Common myeloid progenitor, CD34-positive (primary cell): ENCODE results near the gene KCTD20. TPM values are rescaled to one million over a fixed set of nuclear protein-coding genes. Genes with fewer than 3 reads are reported as not detected.
"Not testable (repeated sequence)": the region's sequence is repeated elsewhere in the genome, so short reads cannot be mapped to it uniquely, and the experiment has no call there.

Experiments
- CTCF ChIA-PET: fragments of 350-600 bp; sonication (Branson Sonifier 250); formaldehyde crosslinking; loops from one replicate; lab custom pipeline; 2021; ENCODE audit warnings: antibody characterized with exemption; lab: Charles Lee
- POLR2A ChIA-PET: fragments of 350-600 bp; sonication (Branson Sonifier 250); formaldehyde crosslinking; loops from one replicate; lab custom pipeline; 2021; ENCODE audit warnings: antibody characterized with exemption; lab: Charles Lee
- DNase-seq, 3 donors: peaks; one replicate each; pipeline versions ENCODE4 v3.0.0 to v3.0.0-alpha.2; 2013
- H3K27ac ChIP-seq, 2 experiments: 1 replicate in 1 of 2; 2 replicates in 1 of 2; pipeline ENCODE4 v1.7.0; 2013; ENCODE audit warnings: inconsistent platforms in 2 of 2, low read length in 2 of 2, mild to moderate bottlenecking in 2 of 2, low read depth in 1 of 2, moderate library complexity in 1 of 2; ENCODE audit not compliant: severe bottlenecking in 2 of 2, insufficient read depth in 1 of 2, poor library complexity in 1 of 2
- H3K27me3 ChIP-seq, 5 experiments: replicated peaks in 2 of 5; 1 replicate in 3 of 5; 2 replicates in 2 of 5; pipeline versions ENCODE4 v1.6.1 to v1.7.0; 2013; ENCODE audit warnings: low read length in 4 of 5, mild to moderate bottlenecking in 2 of 5, moderate library complexity in 2 of 5, inconsistent platforms in 1 of 5; ENCODE audit not compliant: insufficient read depth in 5 of 5, control insufficient read depth in 4 of 5
- H3K36me3 ChIP-seq, 4 experiments: 1 replicate in 2 of 4; 2 replicates in 2 of 4; pipeline versions ENCODE4 v1.6.1 to v1.7.0; 2013; ENCODE audit warnings: low read length in 3 of 4, control low read depth in 1 of 4, mild to moderate bottlenecking in 1 of 4; ENCODE audit not compliant: control insufficient read depth in 4 of 4, insufficient read depth in 4 of 4
- H3K4me1 ChIP-seq, 4 experiments: 1 replicate in 3 of 4; 2 replicates in 1 of 4; pipeline versions ENCODE4 v1.6.1 to v1.7.1; 2013; ENCODE audit warnings: low read length in 3 of 4, mild to moderate bottlenecking in 3 of 4, control low read depth in 1 of 4, inconsistent platforms in 1 of 4, moderate library complexity in 1 of 4; ENCODE audit not compliant: control insufficient read depth in 4 of 4, insufficient read depth in 4 of 4; ENCODE audit errors: control extremely low read depth in 1 of 4
- H3K4me3 ChIP-seq, 7 experiments: 1 replicate in 4 of 7; 2 replicates in 3 of 7; pipeline versions ENCODE4 v1.5.1 to v1.7.0; 2013; ENCODE audit warnings: mild to moderate bottlenecking in 7 of 7, low read length in 6 of 7, moderate library complexity in 6 of 7, inconsistent platforms in 2 of 7, low read depth in 2 of 7, control low read depth in 1 of 7; ENCODE audit not compliant: insufficient read depth in 4 of 7, control insufficient read depth in 1 of 7; ENCODE audit errors: extremely low read depth in 1 of 7
- H3K9me3 ChIP-seq, 5 experiments: 1 replicate in 4 of 5; 2 replicates in 1 of 5; pipeline versions ENCODE4 v1.6.1 to v1.7.1; 2013; ENCODE audit warnings: low read length in 4 of 5, mild to moderate bottlenecking in 2 of 5, inconsistent platforms in 1 of 5, low read depth in 1 of 5, moderate library complexity in 1 of 5; ENCODE audit not compliant: control insufficient read depth in 4 of 5, insufficient read depth in 2 of 5; ENCODE audit errors: control extremely low read depth in 1 of 5
- WGBS: methylation state at CpG from one replicate; pipeline ENCODE4 v1.1.5; 2013; ENCODE audit not compliant: insufficient coverage; 5-methylcytosine and 5-hydroxymethylcytosine counted together
- polyA plus RNA-seq: library from polyadenylated mRNA; unstranded; fragments of 120-200 nt; gene quantifications from one replicate; pipeline ENCODE4 v1.2.1, GENCODE V29; 2013

KCTD20 gene
- polyA plus RNA-seq, result 57.3 TPM

DNA sequence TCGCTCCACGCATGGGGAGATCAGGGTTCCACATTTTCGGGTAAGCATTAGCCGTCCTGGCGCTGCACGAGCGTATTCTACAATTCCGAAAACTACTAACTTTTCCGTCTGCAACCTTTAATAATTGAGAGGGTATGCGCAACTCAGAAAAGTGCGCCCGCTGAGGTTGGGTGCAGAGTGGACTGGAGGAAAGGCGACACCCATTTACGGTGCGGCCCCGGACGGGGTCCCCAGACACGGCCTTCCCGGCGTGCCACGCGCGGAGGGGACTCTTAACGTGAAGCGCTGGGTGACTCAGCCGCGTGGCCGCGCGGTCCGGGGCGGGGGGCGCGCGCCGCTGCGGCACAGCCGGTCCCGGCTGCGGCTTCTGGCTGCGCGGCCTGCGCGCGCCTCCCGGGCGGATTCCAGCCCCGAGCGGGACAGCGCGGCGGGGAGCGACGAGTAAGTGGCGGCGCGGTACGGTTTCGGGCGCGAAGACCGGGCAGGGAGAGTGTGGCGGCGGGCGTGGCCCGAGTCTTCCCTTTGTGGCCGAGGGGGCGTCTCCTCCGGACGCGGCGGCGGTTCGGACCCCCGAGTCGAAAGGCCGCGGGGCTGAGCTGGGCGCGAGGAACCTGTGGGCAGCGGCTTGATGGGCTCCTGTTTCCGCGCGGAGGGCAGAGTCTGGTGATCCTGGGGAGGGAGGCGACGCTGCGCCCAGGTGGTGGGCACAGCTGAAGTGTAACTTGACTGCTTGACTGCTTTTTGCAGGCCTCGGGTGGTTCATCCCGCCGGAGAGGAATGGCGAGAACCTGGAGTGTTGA is at the start of gene KCTD20, which contains the start of gene PXT1:
Gene KCTD20 (plus strand): TSS at position 330 of the 800 bp plus-strand sequence. CDS start 27,098 bp downstream, outside the sequence.
Gene PXT1 (minus strand): TSS at position 184 of the 800 bp plus-strand sequence. CDS start 16,772 bp downstream, outside the sequence.
- CTCF ChIA-PET, result interaction anchor here (1.0 to 3.2 kb wide), 3 partner anchors 13 to 136 kb away, joined by 3 to 13 read pairs (median 5); no protein-coding TSS in a partner anchor
- no peaks in the 10 kb centered on the region for H3K36me3 ChIP-seq
- H3K4me3 ChIP-seq, result peak within 1 kb of the TSS; percentile 86 to 94 (median 91)
- peaks cover 20 to 36% (median 27%) of the 10 kb centered on the region in 4 experiments for H3K4me1 ChIP-seq
- no peaks in the 10 kb centered on the region for H3K9me3 ChIP-seq
- H3K27ac ChIP-seq, result peak within 1 kb of the TSS; percentile 89 to 92
- POLR2A ChIA-PET, result no interaction called here
- H3K27me3 ChIP-seq, result no peaks in the 10 kb centered on the region
- DNase-seq, result peak; percentile 88 to 95 (median 93)
- under 1% methylated on average over 83 of the region's 91 CpGs for WGBS

DNA sequence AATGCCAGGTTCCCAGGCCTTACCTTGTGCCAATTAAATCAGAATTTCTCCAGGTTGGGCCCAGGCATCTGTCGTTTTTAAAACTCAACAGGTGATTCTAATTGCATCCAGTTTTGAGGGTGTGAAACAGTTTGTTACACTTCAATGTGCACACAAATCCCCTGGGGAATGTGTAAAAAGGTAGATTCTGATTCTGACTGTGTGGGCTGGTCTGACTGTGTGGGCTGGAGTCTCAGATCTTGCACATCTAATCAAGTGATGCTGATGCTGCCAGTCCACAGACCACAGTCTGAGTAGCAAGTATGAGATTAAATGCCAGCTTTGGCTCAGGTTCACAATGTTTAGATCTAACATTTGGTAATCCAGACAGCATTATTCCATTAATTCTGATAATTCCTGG is 42.8 kb upstream of the KCTD20 start:
- no peak overlapping the region for H3K27ac ChIP-seq
- WGBS, result 89% methylated on average over 1 of the region's 1 CpG
- H3K27me3 ChIP-seq, result no peaks in the 10 kb centered on the region
- ChIA-PET POLR2A (no interaction called here), CTCF (no interaction called here)
- H3K4me1 ChIP-seq, result no peaks in the 10 kb centered on the region
- DNase-seq, result no peak
- peaks cover 0 to 7% (median 0%) of the 10 kb centered on the region in 5 experiments for H3K9me3 ChIP-seq
- H3K4me3 ChIP-seq, result no peak overlapping the region
- H3K36me3 ChIP-seq, result no peaks in the 10 kb centered on the region

DNA sequence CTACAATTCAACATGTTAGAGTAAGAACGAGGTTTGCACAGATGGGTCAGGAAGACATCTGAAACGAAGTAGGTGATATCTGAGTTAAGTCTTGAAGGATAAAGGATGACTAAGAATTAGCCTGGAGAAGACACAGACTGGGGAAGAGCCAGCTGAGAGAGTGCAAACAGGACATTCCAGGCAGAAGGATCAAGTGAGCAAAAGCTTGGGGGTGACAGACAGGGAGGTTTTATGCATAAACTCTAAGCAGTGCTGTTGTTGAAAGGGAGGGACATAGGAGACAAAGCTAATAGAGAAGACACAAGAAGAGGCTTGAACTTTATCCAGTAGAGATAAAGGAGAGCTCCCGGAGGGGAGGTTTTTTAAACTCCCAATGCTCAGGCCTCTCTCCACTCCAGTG is 40.3 kb upstream of the KCTD20 start:
- no peak overlapping the region for H3K4me3 ChIP-seq
- H3K4me1 ChIP-seq, result no peaks in the 10 kb centered on the region
- 97% methylated on average over 3 of the region's 3 CpGs for WGBS
- H3K27me3 ChIP-seq, result no peaks in the 10 kb centered on the region
- ChIA-PET CTCF (interaction anchor here (0.9 to 1.1 kb wide), 2 partner anchors 12 to 16 kb away, joined by 3 read pairs; no protein-coding TSS in a partner anchor), POLR2A (no interaction called here)
- H3K27ac ChIP-seq, result no peak overlapping the region
- no peaks in the 10 kb centered on the region for H3K36me3 ChIP-seq
- no peak for DNase-seq
- peaks cover 0 to 7% (median 0%) of the 10 kb centered on the region in 5 experiments for H3K9me3 ChIP-seq

DNA sequence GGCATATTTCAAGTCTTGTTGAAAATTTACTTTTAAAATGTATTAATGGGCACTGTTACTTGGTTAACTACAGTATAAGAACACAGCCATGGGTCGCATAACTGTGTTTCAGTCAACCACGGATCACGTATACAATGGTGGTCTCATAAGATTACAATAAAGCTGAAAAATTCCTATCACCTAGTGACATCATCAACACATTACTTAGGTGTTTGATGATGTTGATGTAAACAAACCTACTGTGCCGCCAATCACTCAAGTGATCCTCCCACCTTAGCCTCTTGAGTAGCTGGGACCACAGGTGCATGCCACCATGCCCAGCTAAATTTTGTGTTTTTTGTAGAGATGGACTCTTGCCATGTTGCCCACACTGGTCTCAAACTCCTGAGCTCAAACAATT is 38.6 kb upstream of the KCTD20 start:
- Histone ChIP-seq H3K9me3 (peaks cover 0 to 5% (median 0%) of the 10 kb centered on the region in 5 experiments), H3K27me3 (no peaks in the 10 kb centered on the region), H3K4me3 (no peak overlapping the region), H3K36me3 (no peaks in the 10 kb centered on the region), H3K27ac (no peak overlapping the region), H3K4me1 (no peaks in the 10 kb centered on the region)
- ChIA-PET CTCF (no interaction called here), POLR2A (no interaction called here)
- no peak for DNase-seq
- 100% methylated on average over 1 of the region's 4 CpGs for WGBS

DNA sequence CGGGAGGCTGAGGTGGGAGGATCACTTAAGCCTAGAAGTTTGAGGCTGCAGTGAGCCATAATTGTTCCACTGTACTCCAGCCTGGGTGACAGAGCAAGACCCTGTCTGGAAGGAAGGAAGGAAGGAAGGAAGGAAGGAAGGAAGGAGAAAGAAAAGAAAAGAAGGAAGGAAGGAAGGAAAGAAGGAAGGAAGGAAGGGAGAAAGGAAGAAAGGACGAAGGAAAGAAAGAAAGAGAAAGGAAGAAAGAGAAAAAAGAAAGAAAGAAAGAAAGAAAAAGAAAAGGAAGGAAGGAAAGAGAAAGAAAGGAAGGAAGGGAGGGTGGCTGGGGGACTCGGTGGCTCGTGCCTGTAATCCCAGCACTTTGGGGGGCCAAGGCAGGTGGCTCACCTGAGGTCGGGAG is 33.1 kb upstream of the KCTD20 start:
- POLR2A ChIA-PET, H3K9me3 ChIP-seq, H3K36me3 ChIP-seq, H3K27me3 ChIP-seq, H3K4me1 ChIP-seq, H3K4me3 ChIP-seq, CTCF ChIA-PET, H3K27ac ChIP-seq: not testable (repeated sequence)
- 56% methylated on average over 5 of the region's 5 CpGs for WGBS
- peak in 1 of 3 donors; percentile 14 for DNase-seq

DNA sequence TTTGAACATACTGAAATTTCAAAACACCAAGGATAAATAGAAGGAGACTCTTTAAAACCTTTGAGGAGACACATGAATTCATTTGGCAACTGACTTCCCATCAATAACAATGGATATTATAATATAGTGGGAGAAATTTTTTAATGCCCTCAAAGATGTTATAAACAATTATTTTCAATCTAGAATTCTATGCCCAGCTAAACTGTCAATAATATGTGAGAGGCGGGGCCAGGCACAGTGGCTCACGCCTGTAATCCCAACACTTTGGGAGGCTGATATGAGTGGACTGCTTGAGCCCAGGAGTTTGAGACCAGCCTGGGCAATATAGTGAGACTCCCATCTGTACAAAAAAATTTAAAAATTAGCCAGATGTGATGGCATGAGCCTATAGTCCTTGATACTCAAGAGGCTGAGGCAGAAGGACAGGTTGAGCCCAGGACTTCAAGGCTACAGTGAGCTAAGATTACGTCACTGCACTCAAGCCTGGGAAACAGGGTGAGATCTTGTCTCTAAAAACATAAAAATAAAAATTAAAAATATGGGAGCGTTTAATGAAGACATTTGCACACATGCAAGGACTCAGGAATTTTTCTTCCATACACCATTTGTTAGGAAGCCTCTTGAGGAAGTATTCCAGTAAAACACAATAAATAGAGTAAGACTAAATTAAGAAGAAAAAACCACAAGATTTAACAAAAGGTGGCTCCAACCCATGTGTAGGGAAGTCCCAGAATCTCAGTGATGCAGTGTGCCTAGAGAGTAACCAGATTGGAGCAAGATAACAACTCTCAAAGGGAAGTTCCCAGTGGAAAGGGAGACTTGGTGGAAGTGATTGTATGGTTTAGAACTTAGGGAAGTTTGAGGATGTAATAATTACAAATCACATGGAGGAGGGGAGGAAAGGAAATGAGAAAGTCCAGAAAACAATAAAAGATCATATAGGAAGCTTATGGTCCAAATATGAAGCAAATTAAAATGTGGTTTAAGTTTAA is 29.0 kb upstream of the KCTD20 start:
- ChIA-PET POLR2A (no interaction called here), CTCF (interaction anchor here (1.0 to 1.1 kb wide), 2 partner anchors 15 to 18 kb away, joined by 3 read pairs; no protein-coding TSS in a partner anchor)
- Histone ChIP-seq H3K4me1 (peaks cover 0 to 2% (median 0%) of the 10 kb centered on the region in 4 experiments), H3K4me3 (no peak overlapping the region), H3K36me3 (no peaks in the 10 kb centered on the region), H3K27me3 (no peaks in the 10 kb centered on the region), H3K27ac (no peak overlapping the region), H3K9me3 (no peaks in the 10 kb centered on the region)
- no peak for DNase-seq
- no CpG with 5 or more reads among the region's 4 CpGs for WGBS
